ENCODE results near the gene PTPRU.

DNA sequence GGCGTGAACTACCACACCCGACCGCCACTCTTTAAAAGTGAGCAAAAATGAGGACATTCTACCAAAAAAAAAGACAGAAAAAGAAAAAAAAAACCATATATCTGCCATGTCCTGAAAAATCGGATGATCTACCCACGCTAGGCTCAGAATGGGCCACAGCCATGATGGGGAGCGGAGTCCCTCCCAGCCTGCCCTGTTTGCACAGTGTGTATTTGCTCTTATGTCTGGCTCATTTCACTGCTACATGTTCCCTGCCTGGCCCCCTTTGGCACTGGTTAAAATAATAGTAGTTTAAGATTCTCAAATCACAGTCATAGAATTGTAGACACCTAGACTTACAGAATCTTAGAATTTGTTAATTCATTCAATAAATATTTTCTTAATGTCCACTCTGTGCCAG lies 121.9 kb downstream of the PTPRU start:
- TF ChIP-seq CTCF (IDR thresholded peaks at IDR 0.05) (no peak), POLR2AphosphoS5 (IDR thresholded peaks at IDR 0.05; ENCODE audit: low read depth, low read length) (no peak)
